Brain microvascular endothelial cell (primary cell): ENCODE measurements around the gene RPA1.

Experiments
- DNase-seq: peaks from one replicate; pipeline ENCODE4 v3.0.0-alpha.2; 2020
- H3K27ac ChIP-seq: fragments of 250-450 bp; sonication (Bioruptor Pico); 2 replicates; pipeline ENCODE4 v1.5.1; 2020; ENCODE audit warnings: mild to moderate bottlenecking, moderate library complexity
- H3K27me3 ChIP-seq: fragments of 250-450 bp; sonication (Bioruptor Pico); replicated peaks from 2 replicates; pipeline ENCODE4 v1.5.1; 2020; ENCODE audit warnings: mild to moderate bottlenecking
- H3K36me3 ChIP-seq: fragments of 250-450 bp; sonication (Bioruptor Pico); replicated peaks from 2 replicates; pipeline ENCODE4 v1.5.1; 2020; ENCODE audit warnings: mild to moderate bottlenecking
- H3K4me3 ChIP-seq: 2 replicates; pipeline ENCODE4 v1.5.1; 2011; ENCODE audit warnings: low read depth, mild to moderate bottlenecking, control low read depth, low read length, moderate library complexity
- CTCF ChIP-seq: IDR thresholded peaks from 2 replicates; pipeline ENCODE4 v1.5.1; 2011; ENCODE audit warnings: low read depth, mild to moderate bottlenecking, moderate library complexity, low read length, control low read depth, inconsistent platforms; ENCODE audit errors: missing control alignments
- in situ Hi-C: cut with HindIII; loops from 2 replicates; pipeline ENCODE4 v1.10.0; 2017; ENCODE audit warnings: low sequenced_read_pairs, low pct_ligation_motif_present

RPA1 gene

GRCh38 chr17:1933875-1934715 is 104.3 kb downstream of the RPA1 start:
- Histone ChIP-seq H3K4me3 (no peak overlapping the region), H3K27ac (no peak overlapping the region), H3K27me3 (peaks cover 2% of the 10 kb centered on the region), H3K36me3 (no peaks in the 10 kb centered on the region)
- in situ Hi-C loops, result no loop called here
- TF ChIP-seq CTCF, result no peak
- DNase-seq, result no peak

GRCh38 chr17:1934901-1935300 is 105.1 kb downstream of the RPA1 start:
- in situ Hi-C loops, result no loop called here
- no peak for TF ChIP-seq CTCF
- no peak for DNase-seq
- H3K27ac ChIP-seq, result no peak overlapping the region
- H3K4me3 ChIP-seq, result no peak overlapping the region
- H3K27me3 ChIP-seq, result peaks cover 2% of the 10 kb centered on the region
- H3K36me3 ChIP-seq, result no peaks in the 10 kb centered on the region

GRCh38 chr17:1936766-1937165 is 107.0 kb downstream of the RPA1 start:
- DNase-seq, result no peak
- peaks cover 2% of the 10 kb centered on the region for H3K27me3 ChIP-seq
- H3K4me3 ChIP-seq, result no peak overlapping the region
- in situ Hi-C loops, result no loop called here
- TF ChIP-seq CTCF, result no peak
- H3K27ac ChIP-seq, result no peak overlapping the region
- no peaks in the 10 kb centered on the region for H3K36me3 ChIP-seq

- no peaks in the 10 kb centered on the region for H3K36me3 ChIP-seq
- no peak for DNase-seq
- TF ChIP-seq CTCF, result no peak
- peaks cover 2% of the 10 kb centered on the region for H3K27me3 ChIP-seq
- H3K27ac ChIP-seq, result no peak overlapping the region
- H3K4me3 ChIP-seq, result no peak overlapping the region
- in situ Hi-C loops, result no loop called here
Measured at GRCh38 chr17:1937461-1937860, 107.7 kb downstream of the RPA1 start.

- no peak for TF ChIP-seq CTCF
- Histone ChIP-seq H3K27me3 (no peaks in the 10 kb centered on the region), H3K4me3 (no peak overlapping the region), H3K36me3 (no peaks in the 10 kb centered on the region), H3K27ac (no peak overlapping the region)
- in situ Hi-C loops, result no loop called here
- DNase-seq, result no peak
Measured at GRCh38 chr17:1939981-1940809, 110.4 kb downstream of the RPA1 start.
